ENCODE measurements around the gene TSHZ2.

The TSHZ2 gene

GRCh38 chr20:53253668-53254067 lies 281.5 kb downstream of the TSHZ2 start:
- H3K27ac ChIP-seq (ENCODE audit: insufficient read depth in 1 of 2, low read depth in 1 of 2, low read length in 2 of 2, poor library complexity in 1 of 2, severe bottlenecking in 2 of 2) = no peak overlapping the region
- no peak for DNase-seq
- no peaks in the 10 kb centered on the region for H3K4me1 ChIP-seq (ENCODE audit: control extremely low read depth in 1 of 4, control insufficient read depth in 4 of 4, insufficient read depth in 4 of 4, low read length in 3 of 4)
- ChIA-PET POLR2A (no interaction called here), CTCF (no interaction called here)
- WGBS (ENCODE audit: insufficient coverage) = 95% methylated on average over 16 of the region's 18 CpGs
- no peaks in the 10 kb centered on the region for H3K9me3 ChIP-seq (ENCODE audit: control extremely low read depth in 1 of 5, control insufficient read depth in 4 of 5, insufficient read depth in 2 of 5, low read depth in 1 of 5, low read length in 4 of 5)
- no peak overlapping the region for H3K4me3 ChIP-seq (ENCODE audit: control insufficient read depth in 1 of 7, extremely low read depth in 1 of 7, insufficient read depth in 4 of 7, low read depth in 2 of 7, low read length in 6 of 7)
- H3K27me3 ChIP-seq (replicated peaks in 2 of 5; ENCODE audit: control insufficient read depth in 4 of 5, insufficient read depth in 5 of 5, low read length in 4 of 5) = peaks cover 0 to 4% (median 0%) of the 10 kb centered on the region in 5 experiments
- H3K36me3 ChIP-seq (ENCODE audit: control insufficient read depth in 4 of 4, insufficient read depth in 4 of 4, low read length in 3 of 4) = no peaks in the 10 kb centered on the region

- ChIA-PET CTCF (no interaction called here), POLR2A (no interaction called here)
- Histone ChIP-seq H3K4me3 (ENCODE audit: control insufficient read depth in 1 of 7, extremely low read depth in 1 of 7, insufficient read depth in 4 of 7, low read depth in 2 of 7, low read length in 6 of 7) (no peak overlapping the region), H3K9me3 (ENCODE audit: control extremely low read depth in 1 of 5, control insufficient read depth in 4 of 5, insufficient read depth in 2 of 5, low read depth in 1 of 5, low read length in 4 of 5) (no peaks in the 10 kb centered on the region), H3K4me1 (ENCODE audit: control extremely low read depth in 1 of 4, control insufficient read depth in 4 of 4, insufficient read depth in 4 of 4, low read length in 3 of 4) (no peaks in the 10 kb centered on the region), H3K27ac (ENCODE audit: insufficient read depth in 1 of 2, low read depth in 1 of 2, low read length in 2 of 2, poor library complexity in 1 of 2, severe bottlenecking in 2 of 2) (no peak overlapping the region), H3K36me3 (ENCODE audit: control insufficient read depth in 4 of 4, insufficient read depth in 4 of 4, low read length in 3 of 4) (no peaks in the 10 kb centered on the region), H3K27me3 (replicated peaks in 2 of 5; ENCODE audit: control insufficient read depth in 4 of 5, insufficient read depth in 5 of 5, low read length in 4 of 5) (peaks cover 0 to 5% (median 0%) of the 10 kb centered on the region in 5 experiments)
- WGBS (ENCODE audit: insufficient coverage) = 98% methylated on average over 17 of the region's 18 CpGs
- no peak for DNase-seq
Observed at GRCh38 chr20:53255102-53255710, 283.0 kb downstream of the TSHZ2 start.

- Histone ChIP-seq H3K4me3 (ENCODE audit: control insufficient read depth in 1 of 7, extremely low read depth in 1 of 7, insufficient read depth in 4 of 7, low read depth in 2 of 7, low read length in 6 of 7) (no peak overlapping the region), H3K27me3 (replicated peaks in 2 of 5; ENCODE audit: control insufficient read depth in 4 of 5, insufficient read depth in 5 of 5, low read length in 4 of 5) (peaks cover 0 to 6% (median 2%) of the 10 kb centered on the region in 5 experiments), H3K36me3 (ENCODE audit: control insufficient read depth in 4 of 4, insufficient read depth in 4 of 4, low read length in 3 of 4) (no peaks in the 10 kb centered on the region), H3K4me1 (ENCODE audit: control extremely low read depth in 1 of 4, control insufficient read depth in 4 of 4, insufficient read depth in 4 of 4, low read length in 3 of 4) (no peaks in the 10 kb centered on the region), H3K9me3 (ENCODE audit: control extremely low read depth in 1 of 5, control insufficient read depth in 4 of 5, insufficient read depth in 2 of 5, low read depth in 1 of 5, low read length in 4 of 5) (no peaks in the 10 kb centered on the region), H3K27ac (ENCODE audit: insufficient read depth in 1 of 2, low read depth in 1 of 2, low read length in 2 of 2, poor library complexity in 1 of 2, severe bottlenecking in 2 of 2) (no peak overlapping the region)
- POLR2A ChIA-PET = no interaction called here
- WGBS (ENCODE audit: insufficient coverage) = 93% methylated on average over 2 of the region's 6 CpGs
- CTCF ChIA-PET = no interaction called here
- no peak for DNase-seq
Observed at GRCh38 chr20:53258741-53259140, 286.6 kb downstream of the TSHZ2 start.

- Histone ChIP-seq H3K36me3 (ENCODE audit: control insufficient read depth in 4 of 4, insufficient read depth in 4 of 4, low read length in 3 of 4) (no peaks in the 10 kb centered on the region), H3K4me3 (ENCODE audit: control insufficient read depth in 1 of 7, extremely low read depth in 1 of 7, insufficient read depth in 4 of 7, low read depth in 2 of 7, low read length in 6 of 7) (no peak overlapping the region), H3K4me1 (ENCODE audit: control extremely low read depth in 1 of 4, control insufficient read depth in 4 of 4, insufficient read depth in 4 of 4, low read length in 3 of 4) (no peaks in the 10 kb centered on the region), H3K27me3 (replicated peaks in 2 of 5; ENCODE audit: control insufficient read depth in 4 of 5, insufficient read depth in 5 of 5, low read length in 4 of 5) (peaks cover 0 to 9% (median 2%) of the 10 kb centered on the region in 5 experiments), H3K27ac (ENCODE audit: insufficient read depth in 1 of 2, low read depth in 1 of 2, low read length in 2 of 2, poor library complexity in 1 of 2, severe bottlenecking in 2 of 2) (no peak overlapping the region), H3K9me3 (ENCODE audit: control extremely low read depth in 1 of 5, control insufficient read depth in 4 of 5, insufficient read depth in 2 of 5, low read depth in 1 of 5, low read length in 4 of 5) (no peaks in the 10 kb centered on the region)
- no peak for DNase-seq
- CTCF ChIA-PET = no interaction called here
- POLR2A ChIA-PET = no interaction called here
- WGBS (ENCODE audit: insufficient coverage) = 100% methylated on average over 3 of the region's 3 CpGs
Observed at GRCh38 chr20:53260168-53260567, 288.0 kb downstream of the TSHZ2 start.

- CTCF ChIA-PET = no interaction called here
- H3K4me1 ChIP-seq (ENCODE audit: control extremely low read depth in 1 of 4, control insufficient read depth in 4 of 4, insufficient read depth in 4 of 4, low read length in 3 of 4) = no peaks in the 10 kb centered on the region
Observed at GRCh38 chr20:53260591-53260990, 288.4 kb downstream of the TSHZ2 start.

GRCh38 chr20:53262365-53262764 lies 290.2 kb downstream of the TSHZ2 start:
- Histone ChIP-seq H3K4me3 (ENCODE audit: control insufficient read depth in 1 of 7, extremely low read depth in 1 of 7, insufficient read depth in 4 of 7, low read depth in 2 of 7, low read length in 6 of 7) (no peak overlapping the region), H3K9me3 (ENCODE audit: control extremely low read depth in 1 of 5, control insufficient read depth in 4 of 5, insufficient read depth in 2 of 5, low read depth in 1 of 5, low read length in 4 of 5) (no peaks in the 10 kb centered on the region), H3K27me3 (replicated peaks in 2 of 5; ENCODE audit: control insufficient read depth in 4 of 5, insufficient read depth in 5 of 5, low read length in 4 of 5) (peaks cover 0 to 11% (median 2%) of the 10 kb centered on the region in 5 experiments), H3K36me3 (ENCODE audit: control insufficient read depth in 4 of 4, insufficient read depth in 4 of 4, low read length in 3 of 4) (no peaks in the 10 kb centered on the region), H3K4me1 (ENCODE audit: control extremely low read depth in 1 of 4, control insufficient read depth in 4 of 4, insufficient read depth in 4 of 4, low read length in 3 of 4) (no peaks in the 10 kb centered on the region), H3K27ac (ENCODE audit: insufficient read depth in 1 of 2, low read depth in 1 of 2, low read length in 2 of 2, poor library complexity in 1 of 2, severe bottlenecking in 2 of 2) (no peak overlapping the region)
- DNase-seq = no peak
- WGBS (ENCODE audit: insufficient coverage) = 84% methylated on average over 5 of the region's 7 CpGs
- ChIA-PET CTCF (no interaction called here), POLR2A (interaction anchor here (0.6 kb wide), 1 partner anchor 23 kb away, joined by 3 read pairs; no protein-coding TSS in a partner anchor)

More at GRCh38 chr20:53260591-53260990, 288.4 kb downstream of the TSHZ2 start:
- no peak for DNase-seq
- H3K4me3 ChIP-seq (ENCODE audit: control insufficient read depth in 1 of 7, extremely low read depth in 1 of 7, insufficient read depth in 4 of 7, low read depth in 2 of 7, low read length in 6 of 7) = no peak overlapping the region
- H3K27me3 ChIP-seq (replicated peaks in 2 of 5; ENCODE audit: control insufficient read depth in 4 of 5, insufficient read depth in 5 of 5, low read length in 4 of 5) = peaks cover 0 to 9% (median 2%) of the 10 kb centered on the region in 5 experiments
- WGBS (ENCODE audit: insufficient coverage) = 67% methylated on average over 2 of the region's 2 CpGs
- no peaks in the 10 kb centered on the region for H3K36me3 ChIP-seq (ENCODE audit: control insufficient read depth in 4 of 4, insufficient read depth in 4 of 4, low read length in 3 of 4)
- no peak overlapping the region for H3K27ac ChIP-seq (ENCODE audit: insufficient read depth in 1 of 2, low read depth in 1 of 2, low read length in 2 of 2, poor library complexity in 1 of 2, severe bottlenecking in 2 of 2)
- POLR2A ChIA-PET = no interaction called here
- no peaks in the 10 kb centered on the region for H3K9me3 ChIP-seq (ENCODE audit: control extremely low read depth in 1 of 5, control insufficient read depth in 4 of 5, insufficient read depth in 2 of 5, low read depth in 1 of 5, low read length in 4 of 5)

- no peaks in the 10 kb centered on the region for H3K36me3 ChIP-seq (ENCODE audit: control insufficient read depth in 4 of 4, insufficient read depth in 4 of 4, low read length in 3 of 4)
- ChIA-PET POLR2A (no interaction called here), CTCF (no interaction called here)
- H3K4me1 ChIP-seq (ENCODE audit: control extremely low read depth in 1 of 4, control insufficient read depth in 4 of 4, insufficient read depth in 4 of 4, low read length in 3 of 4) = no peaks in the 10 kb centered on the region
- WGBS (ENCODE audit: insufficient coverage) = 84% methylated on average over 4 of the region's 8 CpGs
- no peak overlapping the region for H3K27ac ChIP-seq (ENCODE audit: insufficient read depth in 1 of 2, low read depth in 1 of 2, low read length in 2 of 2, poor library complexity in 1 of 2, severe bottlenecking in 2 of 2)
- no peaks in the 10 kb centered on the region for H3K9me3 ChIP-seq (ENCODE audit: control extremely low read depth in 1 of 5, control insufficient read depth in 4 of 5, insufficient read depth in 2 of 5, low read depth in 1 of 5, low read length in 4 of 5)
- DNase-seq = no peak
- H3K4me3 ChIP-seq (ENCODE audit: control insufficient read depth in 1 of 7, extremely low read depth in 1 of 7, insufficient read depth in 4 of 7, low read depth in 2 of 7, low read length in 6 of 7) = no peak overlapping the region
- H3K27me3 ChIP-seq (replicated peaks in 2 of 5; ENCODE audit: control insufficient read depth in 4 of 5, insufficient read depth in 5 of 5, low read length in 4 of 5) = peaks cover 0 to 11% (median 2%) of the 10 kb centered on the region in 5 experiments
Observed at GRCh38 chr20:53263554-53264438, 291.6 kb downstream of the TSHZ2 start.
